Stimulated activated CD8-positive, alpha-beta memory T cell treated with anti-CD3 and anti-CD28 coated beads, Interleukin-4, amount 100 ng/mL, for 24 hours (primary cell): ENCODE data around the gene FMN2.
"Not testable (repeated sequence)": the region's sequence is repeated elsewhere in the genome, so short reads cannot be mapped to it uniquely, and the experiment has no call there.

Experiments
- DNase-seq: peaks from one replicate; pipeline ENCODE4 v3.0.0-alpha.2; 2020; ENCODE audit warnings: low read depth

Gene FMN2

DNA sequence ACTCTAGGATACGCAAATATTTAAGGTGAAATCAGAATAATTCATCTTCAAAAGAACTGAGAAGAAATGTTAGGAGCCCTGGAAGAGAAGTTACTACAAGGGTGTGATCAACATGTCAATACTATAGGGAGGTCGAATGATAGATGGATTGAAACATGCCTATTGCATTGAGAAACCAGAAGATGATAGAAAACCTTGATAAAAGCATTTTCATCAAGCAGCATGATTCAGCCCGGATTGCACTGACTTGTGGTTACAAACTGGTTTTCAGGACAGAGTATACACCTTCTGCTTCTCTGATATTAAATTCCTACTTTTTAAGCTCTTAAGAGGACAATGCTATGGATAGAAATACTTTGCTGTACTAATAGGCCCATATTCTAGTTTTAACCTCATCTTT, 164.2 kb downstream of the FMN2 start:
- no peak for DNase-seq

DNA sequence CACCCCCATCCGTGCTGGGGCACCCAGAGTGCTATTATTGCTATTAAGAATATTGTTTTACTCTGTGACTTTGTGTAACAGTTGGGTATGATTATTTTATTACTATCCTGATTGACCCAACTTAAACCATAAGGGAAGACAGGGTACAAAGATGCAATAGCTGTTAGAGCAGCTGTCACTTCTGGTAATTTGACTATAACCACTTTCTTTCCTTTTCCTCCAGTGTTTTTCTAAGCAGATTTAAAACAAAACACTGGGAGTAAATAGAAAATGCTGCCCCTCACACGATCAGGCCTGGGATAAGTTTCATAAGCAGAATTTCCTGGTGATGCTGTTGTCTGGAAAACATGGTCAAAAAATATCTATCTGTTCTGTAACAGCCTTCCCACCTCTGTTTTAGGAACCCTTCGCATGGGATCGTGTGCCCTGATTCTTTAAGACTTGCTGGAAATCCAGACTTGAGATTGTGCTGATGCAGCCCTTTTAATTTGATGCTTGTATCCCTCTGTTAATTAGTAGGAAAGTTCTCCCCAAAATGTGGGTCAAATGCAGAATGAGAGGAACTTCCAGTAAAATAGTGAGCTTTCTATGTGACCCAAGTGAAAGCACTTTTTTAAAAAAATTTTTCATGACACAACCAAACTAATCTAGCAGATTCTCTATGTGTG, 165.3 kb downstream of the FMN2 start:
- DNase-seq: no peak

- no peak for DNase-seq
Observed at GRCh38 chr1:240258910-240259309, 167.2 kb downstream of the FMN2 start.

GRCh38 chr1:240264494-240264893, 172.8 kb downstream of the FMN2 start:
- not testable (repeated sequence) for DNase-seq

DNA sequence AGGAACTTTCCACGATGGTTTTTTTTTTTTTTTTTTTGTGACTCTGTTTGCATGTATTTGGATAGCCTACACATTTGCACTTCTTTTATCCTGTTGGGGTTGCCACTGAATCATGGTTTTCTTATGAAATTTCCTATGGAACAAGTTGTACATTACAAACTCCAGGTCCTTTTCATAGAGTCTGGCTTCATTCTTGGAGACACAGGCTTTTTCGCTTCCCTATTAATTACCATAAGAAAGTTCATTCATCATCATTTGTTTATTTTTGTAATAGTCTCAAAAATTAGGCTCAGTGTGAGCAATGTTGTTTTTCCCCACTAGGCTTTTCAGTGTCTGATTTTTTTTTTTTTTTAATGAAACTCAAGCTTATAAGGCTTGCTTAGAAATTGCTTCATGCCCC, 179.4 kb downstream of the FMN2 start:
- no peak for DNase-seq

GRCh38 chr1:240274569-240274968, 182.9 kb downstream of the FMN2 start:
- DNase-seq: no peak

DNA sequence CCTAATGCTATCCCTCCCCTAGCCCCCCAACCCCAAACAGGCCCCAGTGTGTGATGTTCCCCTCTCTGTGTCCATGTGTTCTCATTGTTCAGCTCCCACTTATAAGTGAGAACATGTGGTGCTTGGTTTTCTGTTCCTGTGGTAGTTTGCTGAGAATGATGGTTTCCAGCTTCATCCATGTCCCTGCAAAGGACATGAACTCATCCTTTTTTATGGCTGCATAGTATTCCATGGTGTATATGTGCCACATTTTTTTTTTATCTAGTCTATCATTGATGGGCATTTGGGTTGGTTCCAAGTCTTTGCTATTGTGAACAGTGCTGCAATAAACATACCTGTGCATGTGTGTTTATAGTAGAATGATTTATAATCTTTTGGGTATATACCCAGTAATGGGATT, 183.5 kb downstream of the FMN2 start:
- not testable (repeated sequence) for DNase-seq

- DNase-seq: no peak
Observed at GRCh38 chr1:240278082-240278481, 186.4 kb downstream of the FMN2 start.

DNA sequence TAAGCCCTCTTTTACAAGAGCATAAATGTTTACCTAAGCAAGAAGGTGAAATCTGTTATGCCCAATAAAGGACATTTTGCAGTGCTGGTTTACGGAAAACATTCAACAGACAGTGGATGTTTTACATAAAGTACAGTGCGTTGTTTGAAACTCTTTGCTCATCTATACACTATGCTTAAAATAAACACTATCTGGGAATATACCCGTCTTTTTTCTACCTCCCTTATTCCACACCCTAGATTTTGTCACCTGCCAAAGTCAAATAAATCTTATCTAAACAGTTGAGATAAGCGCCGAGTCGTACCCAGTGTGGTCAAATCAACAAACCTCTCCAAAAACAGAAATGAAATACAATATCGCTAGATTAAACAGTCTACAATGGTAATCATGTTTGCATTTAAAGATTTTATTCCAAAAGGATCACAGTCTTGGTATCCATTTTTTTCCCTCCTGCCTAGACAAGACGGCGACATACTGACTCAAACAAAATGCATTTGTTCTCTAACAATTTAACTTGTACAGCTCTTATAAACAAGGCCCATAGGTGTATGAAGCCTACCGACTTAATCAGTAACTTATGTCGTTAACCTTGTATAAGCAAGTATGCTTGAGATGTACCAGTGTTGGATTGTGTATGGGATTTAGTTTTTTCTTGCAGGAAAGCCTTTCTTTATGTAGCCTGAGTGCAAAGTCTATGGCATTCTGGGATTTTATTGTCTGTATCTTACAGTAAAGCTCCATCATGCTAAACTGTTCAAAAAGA, 189.1 kb downstream of the FMN2 start:
- no peak for DNase-seq

DNA sequence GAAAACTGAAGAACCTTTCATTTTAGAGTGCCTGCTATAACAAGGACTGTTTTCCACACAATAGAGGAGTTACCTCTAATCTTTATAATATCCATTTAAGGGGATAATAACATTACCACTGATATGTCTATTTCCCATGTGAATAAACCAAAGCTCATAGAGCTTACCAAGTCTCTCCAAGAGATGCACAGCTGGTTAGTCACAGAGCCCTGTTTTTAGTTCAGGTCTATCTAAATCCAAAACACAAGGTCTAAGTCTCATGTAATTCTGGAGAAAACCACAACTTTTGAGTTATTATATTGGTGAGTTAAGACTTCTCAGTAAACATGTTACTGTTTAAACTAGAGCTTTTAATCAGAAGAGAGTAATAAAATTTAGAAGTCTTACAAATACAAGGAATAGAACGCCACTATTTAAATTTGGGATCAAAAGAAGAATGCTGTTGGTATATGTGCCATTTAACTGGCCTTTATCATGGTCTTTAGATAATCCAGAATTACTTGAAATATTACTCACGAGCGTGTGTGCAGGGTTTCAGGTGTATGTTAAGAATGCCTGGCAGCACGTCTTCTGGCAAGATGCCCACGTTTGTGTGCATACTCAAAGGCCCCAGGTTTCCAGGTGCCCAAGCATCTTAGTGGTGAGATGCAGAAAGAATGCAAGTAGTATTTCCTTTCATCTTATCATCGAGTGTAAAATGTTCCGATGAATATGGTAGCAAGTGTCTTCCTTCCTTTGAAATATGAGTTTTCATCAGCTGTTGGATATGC, 190.6 kb downstream of the FMN2 start:
- no peak for DNase-seq

- DNase-seq: no peak
Observed at GRCh38 chr1:240284656-240285414, 193.2 kb downstream of the FMN2 start.

DNA sequence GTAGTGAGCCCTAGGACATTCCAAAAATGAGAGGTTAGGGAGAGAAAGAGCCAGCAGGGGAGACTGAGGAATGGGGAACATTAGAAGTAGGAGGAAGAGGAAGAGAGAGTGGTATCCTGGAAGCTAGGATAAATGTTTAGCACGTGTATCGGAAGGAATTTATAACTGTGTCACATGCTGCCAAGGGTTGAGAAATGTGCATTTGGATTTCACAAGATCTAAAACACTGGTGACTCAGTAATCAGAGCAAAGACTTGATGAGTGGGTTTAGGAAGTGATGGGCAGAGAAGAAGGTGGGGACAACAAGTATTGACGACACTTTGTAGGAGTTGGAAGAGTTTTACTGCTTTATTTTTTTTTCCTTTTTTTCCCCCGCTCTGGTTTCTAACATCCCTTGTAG, 193.9 kb downstream of the FMN2 start:
- no peak for DNase-seq

- DNase-seq: no peak
Observed at GRCh38 chr1:240287722-240288121, 196.0 kb downstream of the FMN2 start.

DNA sequence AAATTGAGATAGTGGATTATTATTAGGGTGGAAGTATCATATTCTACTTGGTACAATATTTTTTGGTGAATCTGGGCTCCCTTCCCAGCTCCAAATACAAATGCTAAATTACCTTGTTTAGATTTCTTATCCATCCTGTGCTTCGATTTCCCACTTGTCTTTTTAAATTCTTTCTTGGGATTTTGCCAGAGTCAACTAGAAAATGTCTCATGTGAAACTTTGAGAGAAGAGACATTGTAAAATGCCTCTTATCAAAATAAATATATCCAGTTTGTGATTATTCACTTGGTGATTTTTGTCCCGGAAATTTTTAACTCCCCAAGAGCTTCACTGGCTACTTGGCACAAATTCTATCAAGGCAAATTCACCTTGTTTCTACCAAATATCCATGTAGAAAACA, 202.0 kb downstream of the FMN2 start:
- DNase-seq: no peak

- DNase-seq: no peak
Observed at GRCh38 chr1:240294566-240294965, 202.9 kb downstream of the FMN2 start.

DNA sequence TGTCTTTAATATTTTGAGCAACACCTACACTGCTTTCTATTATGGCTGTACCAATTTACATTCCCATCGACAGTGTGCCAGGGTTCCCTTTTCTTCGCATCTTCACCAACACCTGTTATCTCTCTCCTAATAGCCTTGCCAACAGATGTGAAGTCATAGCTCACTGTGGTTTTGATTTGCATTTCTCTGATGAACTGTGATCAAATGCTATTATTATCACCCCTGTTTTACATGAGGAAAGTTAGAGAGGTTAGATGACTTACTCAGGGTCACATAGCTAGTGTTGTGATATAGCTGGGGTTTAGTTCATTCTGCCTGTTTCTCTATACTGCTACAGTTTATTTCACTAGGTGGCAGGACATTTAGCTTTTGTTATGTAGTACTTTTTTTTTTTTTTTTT, 204.1 kb downstream of the FMN2 start:
- no peak for DNase-seq

GRCh38 chr1:240304466-240304865, 212.8 kb downstream of the FMN2 start:
- DNase-seq: no peak

GRCh38 chr1:240306673-240307072, 215.0 kb downstream of the FMN2 start:
- DNase-seq: no peak

- no peak for DNase-seq
Observed at GRCh38 chr1:240308096-240308495, 216.4 kb downstream of the FMN2 start.

DNA sequence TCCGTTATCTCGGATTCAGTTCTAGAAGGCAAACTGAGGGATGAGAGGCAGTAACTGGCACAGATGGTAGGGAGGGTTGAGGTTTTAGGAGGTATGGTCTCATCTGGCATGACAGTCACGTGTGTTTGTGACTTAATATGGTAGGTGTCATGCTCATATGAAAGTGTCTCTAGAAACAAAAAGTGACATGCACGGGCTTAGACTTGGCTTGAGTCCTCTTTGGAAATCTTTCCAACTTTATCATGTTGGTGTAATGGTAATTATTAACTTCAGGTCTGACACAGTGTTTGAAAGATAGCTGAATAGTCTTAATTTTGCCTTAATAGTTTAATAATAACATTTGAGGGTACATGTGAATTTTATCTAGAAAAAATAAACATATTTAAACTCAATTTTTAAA, 218.1 kb downstream of the FMN2 start:
- DNase-seq: no peak

- no peak for DNase-seq
Observed at GRCh38 chr1:240310226-240310925, 218.7 kb downstream of the FMN2 start.

- DNase-seq: no peak
Observed at GRCh38 chr1:240312872-240313271, 221.2 kb downstream of the FMN2 start.
